HG02852 (cell line): ENCODE measurements around the gene PKD2L1.

Experiments
- ATAC-seq: cut with Tn5 transposase; IDR thresholded peaks from one replicate; pipeline ENCODE4 v1.9.1; 2021; ENCODE audit warnings: mild to moderate bottlenecking, moderate library complexity; ENCODE audit not compliant: unreplicated experiment

PKD2L1 gene

DNA sequence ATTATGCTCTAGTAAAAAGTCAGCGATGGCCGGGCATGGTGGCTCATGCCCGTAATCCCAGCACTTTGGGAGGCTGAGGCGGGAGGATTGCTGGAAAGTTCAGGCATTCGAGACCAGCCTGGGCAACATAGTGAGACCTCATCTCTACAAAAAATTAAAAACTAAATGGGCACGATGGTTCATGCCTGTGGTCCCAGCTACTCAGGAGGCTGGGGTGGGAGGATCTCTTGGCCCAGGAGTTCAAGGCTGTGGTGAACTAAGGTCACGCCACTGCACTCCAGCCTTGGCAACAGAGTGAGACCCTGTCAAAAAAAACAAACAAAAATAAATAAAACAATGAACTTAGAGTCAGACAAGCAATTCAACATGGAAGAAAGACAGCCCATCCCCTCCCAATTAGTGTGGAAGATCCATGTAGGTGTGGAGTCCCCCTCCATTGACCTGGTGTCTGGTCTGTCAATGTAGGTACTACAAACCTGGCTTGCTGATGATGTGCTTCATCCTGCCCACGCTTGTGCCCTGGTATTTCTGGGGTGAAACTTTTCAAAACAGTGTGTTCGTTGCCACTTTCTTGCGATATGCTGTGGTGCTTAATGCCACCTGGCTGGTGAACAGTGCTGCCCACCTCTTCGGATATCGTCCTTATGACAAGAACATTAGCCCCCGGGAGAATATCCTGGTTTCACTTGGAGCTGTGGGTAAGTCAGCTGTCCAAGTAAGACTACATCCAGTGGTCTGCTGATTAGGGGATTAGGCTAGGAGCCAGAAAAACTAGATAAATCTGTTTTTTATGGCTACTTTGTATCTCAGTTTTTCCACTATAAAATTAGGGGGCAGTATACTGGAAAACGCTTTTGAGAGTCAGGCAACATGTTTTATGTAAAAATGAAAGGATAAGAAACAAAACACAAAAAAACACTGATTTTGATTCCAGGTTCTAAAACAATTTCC lies 26.3 kb upstream of the PKD2L1 start:
- ATAC-seq = no peak

DNA sequence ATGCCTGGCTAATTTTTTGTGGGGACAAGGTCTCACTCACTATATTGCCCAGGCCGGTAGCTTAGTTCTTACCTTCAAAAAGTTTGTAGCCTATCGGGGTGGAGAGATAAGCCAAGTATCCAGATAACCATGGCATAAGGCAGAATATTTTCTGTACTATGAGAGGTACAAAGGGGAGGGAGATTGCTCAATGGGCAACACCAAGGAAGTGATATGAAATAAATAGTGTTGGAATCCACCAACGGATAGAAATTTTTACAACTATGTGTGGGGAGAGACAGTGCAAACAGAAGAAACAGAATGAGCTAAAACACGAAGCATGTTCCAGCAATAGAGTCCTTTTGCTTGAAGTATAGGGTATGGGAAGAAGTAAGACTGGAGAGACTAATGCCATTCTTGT lies 25.1 kb upstream of the PKD2L1 start:
- ATAC-seq = no peak

DNA sequence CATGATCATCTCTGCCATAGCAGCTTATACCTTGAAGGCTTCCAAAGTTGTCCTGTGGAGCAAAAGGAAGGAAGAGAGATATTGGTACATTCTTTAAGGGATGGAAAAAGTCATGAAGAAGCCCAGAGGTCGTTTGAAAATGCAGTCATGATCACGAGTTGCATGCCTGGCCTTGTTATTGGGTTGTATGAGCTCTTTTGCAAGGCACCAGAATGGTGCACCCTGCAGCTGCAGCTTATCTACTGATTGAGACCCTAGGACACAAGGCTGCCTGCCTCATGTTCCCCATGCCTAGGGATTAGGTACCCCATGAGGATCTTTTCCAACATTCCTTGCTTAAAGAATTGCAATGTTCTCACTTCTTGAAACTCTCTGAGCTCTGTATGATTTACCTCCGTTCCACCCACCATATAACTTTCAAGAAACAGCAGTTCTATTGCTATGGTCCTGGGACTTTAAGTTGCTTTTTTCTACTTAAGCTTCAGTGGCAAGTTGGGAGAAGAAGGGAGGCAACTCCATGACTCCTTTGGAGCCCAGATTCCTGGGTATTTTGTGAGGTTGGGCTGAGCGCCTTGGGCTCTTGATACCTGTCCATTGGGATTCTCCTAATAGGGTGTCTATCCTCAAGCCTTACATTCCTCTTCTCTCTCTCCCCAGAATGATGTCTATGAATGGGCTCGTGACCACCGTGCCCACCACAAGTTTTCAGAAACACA lies 23.9 kb upstream of the PKD2L1 start:
- no peak for ATAC-seq

- ATAC-seq = no peak
Observed at GRCh38 chr10:100350914-100351485, 21.0 kb upstream of the PKD2L1 start.

- no peak for ATAC-seq
Observed at GRCh38 chr10:100349672-100350071, 19.6 kb upstream of the PKD2L1 start.

GRCh38 chr10:100349087-100349486 lies 19.1 kb upstream of the PKD2L1 start:
- no peak for ATAC-seq

DNA sequence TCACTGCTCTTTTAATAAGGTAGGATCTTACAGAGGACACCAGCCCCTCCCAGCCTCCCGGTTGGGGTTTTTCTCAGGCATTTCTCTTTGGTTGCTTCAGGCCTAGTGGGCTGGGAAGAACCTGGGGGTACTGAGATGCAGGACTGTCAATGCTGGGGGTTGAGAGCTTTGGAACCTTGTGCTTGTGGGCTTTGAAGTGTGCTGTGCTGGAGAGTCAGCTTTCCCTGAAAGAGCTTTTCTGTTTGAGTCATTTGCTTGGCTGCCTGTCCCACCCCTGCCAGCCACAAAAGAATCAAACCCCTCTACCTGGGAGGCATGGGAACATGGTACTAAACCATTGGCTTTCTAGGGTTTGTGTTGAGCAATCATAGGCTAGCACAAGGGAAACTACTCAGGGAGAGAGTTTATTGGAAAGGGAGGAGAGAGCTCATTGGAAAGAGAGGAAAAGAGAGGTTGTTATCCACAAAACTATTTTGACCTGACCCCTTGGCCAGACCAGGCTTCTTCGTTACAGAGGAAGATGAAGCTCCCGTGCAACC lies 18.4 kb upstream of the PKD2L1 start:
- ATAC-seq = no peak

- no peak for ATAC-seq
Observed at GRCh38 chr10:100347568-100348195, 17.7 kb upstream of the PKD2L1 start.

- peak; percentile 90 for ATAC-seq
Observed at GRCh38 chr10:100346765-100347567, 16.9 kb upstream of the PKD2L1 start, which contains the start of gene SCD. SCD (plus strand) TSS chr10:100347233; CDS start chr10:100347505, 272 bp downstream.

- peak; percentile 55 for ATAC-seq
Observed at GRCh38 chr10:100346351-100346764, 16.3 kb upstream of the PKD2L1 start.

DNA sequence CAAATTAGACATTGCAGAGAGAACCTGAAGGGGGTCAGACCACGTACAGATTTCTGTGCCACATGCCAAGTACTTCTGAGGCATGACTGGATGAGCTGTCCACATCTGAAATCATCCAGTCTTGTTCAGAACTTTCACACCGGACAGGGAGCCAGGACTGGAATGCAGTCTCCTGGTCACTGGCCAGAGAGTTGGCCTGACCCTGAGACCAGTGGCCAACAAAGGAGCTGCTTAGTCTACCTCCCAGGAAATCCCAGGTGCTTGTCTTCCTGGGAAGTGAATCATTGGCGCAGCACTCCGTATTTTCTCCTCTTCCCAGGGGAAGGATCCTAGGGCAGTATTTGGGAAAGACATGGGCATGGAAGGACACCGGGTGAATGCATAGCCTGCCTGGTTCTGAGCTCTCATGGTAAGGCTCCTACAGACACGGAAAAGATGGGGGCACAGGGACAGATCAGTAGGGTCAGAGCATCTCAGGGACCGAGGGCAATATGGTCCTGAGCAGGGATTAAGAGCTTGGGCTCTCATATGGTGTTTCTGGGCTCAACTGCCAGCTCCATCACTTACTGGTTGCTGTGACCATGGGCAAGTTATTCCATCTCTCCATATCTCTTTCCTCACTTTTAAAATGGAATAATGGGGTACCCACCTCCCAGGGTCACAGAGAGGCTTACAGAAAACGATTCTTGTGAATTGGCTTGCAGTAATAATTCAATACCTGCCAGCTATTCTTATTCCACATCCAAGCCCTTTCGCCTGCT lies 15.7 kb upstream of the PKD2L1 start:
- no peak for ATAC-seq

DNA sequence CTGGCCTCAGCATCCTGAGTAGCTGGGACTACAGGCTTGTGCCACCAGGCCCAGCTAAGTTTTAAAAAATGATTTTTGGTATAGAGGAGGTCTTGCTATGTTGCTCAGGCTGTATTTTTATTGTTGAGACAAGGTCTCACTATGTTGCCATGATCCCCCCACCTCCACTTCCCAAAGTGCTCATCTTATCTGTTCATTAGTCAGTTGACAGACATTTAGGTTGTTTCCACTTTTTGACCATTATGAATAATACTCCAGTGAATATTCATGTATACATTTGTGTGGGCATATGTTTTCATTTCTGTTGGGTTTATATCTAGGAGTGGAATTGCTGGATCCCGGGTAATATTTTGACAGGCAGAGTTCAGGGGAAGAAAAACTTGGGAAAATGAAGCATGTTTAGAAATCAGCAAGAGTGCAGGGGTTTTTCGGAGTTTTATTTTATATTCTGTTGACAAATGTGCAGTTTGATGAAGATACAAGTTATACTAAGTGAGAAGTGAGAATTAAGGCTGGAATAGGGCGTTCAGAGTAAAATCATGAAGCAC lies 14.3 kb upstream of the PKD2L1 start:
- no peak for ATAC-seq

DNA sequence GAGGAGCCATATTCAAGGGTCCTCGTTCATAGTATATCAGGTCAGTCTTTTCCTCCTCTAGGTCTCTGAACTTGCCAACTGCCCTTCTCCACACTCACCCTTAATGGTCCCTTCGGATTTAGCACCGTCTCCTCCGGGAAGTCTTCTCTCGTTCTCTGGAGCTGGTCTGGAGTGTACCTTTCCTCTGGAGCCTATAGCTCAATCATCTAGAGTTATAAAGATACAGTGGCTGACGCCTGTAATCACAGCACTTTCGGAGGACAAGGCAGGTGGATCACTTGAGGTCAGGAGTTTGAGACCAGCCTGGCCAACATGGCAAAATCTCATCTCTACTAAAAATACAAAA lies 12.6 kb upstream of the PKD2L1 start:
- no peak for ATAC-seq

- ATAC-seq = no peak
Observed at GRCh38 chr10:100341953-100342626, 12.1 kb upstream of the PKD2L1 start.

- no peak for ATAC-seq
Observed at GRCh38 chr10:100340948-100341847, 11.2 kb upstream of the PKD2L1 start.

DNA sequence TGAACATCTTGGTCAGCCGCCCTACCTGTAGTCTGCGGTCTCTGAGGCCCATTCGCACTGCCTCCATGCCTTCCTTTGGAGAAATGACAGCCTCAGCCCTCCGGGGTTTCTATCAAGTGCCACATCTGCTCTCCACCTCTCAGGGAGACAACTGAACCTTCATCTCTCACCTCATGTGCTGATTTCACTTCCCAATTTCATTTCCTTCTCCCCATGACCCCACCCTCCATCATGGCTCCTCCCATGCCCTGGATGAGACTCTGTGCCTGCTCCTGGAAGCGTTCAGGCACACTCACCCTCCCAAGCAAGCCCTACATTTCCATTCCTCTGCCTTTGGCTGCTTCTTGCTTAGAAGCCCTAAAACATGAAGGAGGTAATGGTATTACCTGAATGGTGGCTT lies 9.2 kb upstream of the PKD2L1 start:
- peak; percentile 53 for ATAC-seq

DNA sequence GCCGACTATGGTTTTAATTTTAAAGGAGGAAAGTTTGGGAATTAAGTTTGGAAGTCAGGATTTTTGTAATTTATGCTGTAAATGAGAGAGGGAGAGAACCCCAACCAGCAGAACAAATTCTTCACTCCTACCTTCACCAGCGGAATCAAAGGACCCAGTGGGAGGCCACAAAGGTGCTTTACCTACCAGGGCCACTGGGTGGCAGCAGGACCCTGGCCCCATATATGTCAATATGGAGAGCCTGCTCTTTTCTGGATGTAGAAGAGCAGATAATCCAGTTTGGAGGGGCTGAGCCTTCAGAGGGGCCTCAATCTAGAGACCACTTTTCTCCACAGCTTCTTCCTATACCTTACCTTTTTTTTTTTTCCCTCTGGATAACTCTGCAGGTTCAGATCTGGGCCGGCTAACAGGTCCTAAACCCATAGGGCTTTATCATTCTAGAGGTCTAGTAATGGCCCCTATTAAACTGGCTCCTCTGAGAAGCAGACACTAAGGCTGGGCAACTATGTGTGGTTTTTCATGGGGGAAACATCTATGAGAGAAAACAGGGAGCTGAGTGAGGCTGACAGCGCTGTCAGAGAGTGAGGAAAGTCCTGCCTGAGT lies 8.5 kb upstream of the PKD2L1 start:
- peak; percentile 45 for ATAC-seq
